Measurements from ENCODE around the gene CCDC194. TPM values are rescaled to one million over a fixed set of nuclear protein-coding genes. Genes with fewer than 3 reads are reported as not detected.

CCDC194 gene
- total RNA-seq, 1 experiment from 2014 or later: not detected

GRCh38 chr19:17414097-17414496 lies 20.1 kb upstream of the CCDC194 start:
- Histone ChIP-seq H3K27me3 (replicated peaks; ENCODE audit: insufficient read depth, low read depth, low read length, poor library complexity) (no peaks in the 10 kb centered on the region), H3K36me3 (ENCODE audit: insufficient read depth, low read length, poor library complexity, severe bottlenecking) (no peaks in the 10 kb centered on the region), H3K9me3 (ENCODE audit: low read depth, low read length, poor library complexity, severe bottlenecking) (no peaks in the 10 kb centered on the region), H3K27ac (ENCODE audit: low read depth, low read length, poor library complexity, severe bottlenecking) (no peak overlapping the region), H3K4me1 (ENCODE audit: insufficient read depth, low read length, poor library complexity, severe bottlenecking) (no peaks in the 10 kb centered on the region), H3K4me3 (ENCODE audit: low read depth, low read length, poor library complexity, severe bottlenecking) (no peak overlapping the region)
- POLR2A ChIA-PET (ENCODE audit: low non-redundant PET): no interaction called here
- CTCF ChIA-PET: no interaction called here
- DNase-seq (ENCODE audit: low spot score): no peak
- intact Hi-C loops (cut with micrococcal nuclease; ENCODE audit: unreplicated experiment): no loop called here
- no TSS peak for BruUV-seq (replicated peaks)
- TF ChIP-seq EZH2 (IDR thresholded peaks at IDR 0.05; ENCODE audit: borderline replicate concordance, low read depth, low read length, poor library complexity, severe bottlenecking): no peak

- no TSS peak for BruUV-seq (replicated peaks)
- POLR2A ChIA-PET (ENCODE audit: low non-redundant PET): interaction anchor here (0.6 kb wide), 1 partner anchor 754 kb away, joined by 4 read pairs; no protein-coding TSS in a partner anchor
- Histone ChIP-seq H3K36me3 (ENCODE audit: insufficient read depth, low read length, poor library complexity, severe bottlenecking) (no peaks in the 10 kb centered on the region), H3K9me3 (ENCODE audit: low read depth, low read length, poor library complexity, severe bottlenecking) (no peaks in the 10 kb centered on the region), H3K27me3 (replicated peaks; ENCODE audit: insufficient read depth, low read depth, low read length, poor library complexity) (no peaks in the 10 kb centered on the region), H3K4me1 (ENCODE audit: insufficient read depth, low read length, poor library complexity, severe bottlenecking) (no peaks in the 10 kb centered on the region), H3K4me3 (ENCODE audit: low read depth, low read length, poor library complexity, severe bottlenecking) (no peak overlapping the region), H3K27ac (ENCODE audit: low read depth, low read length, poor library complexity, severe bottlenecking) (no peak overlapping the region)
- intact Hi-C loops (cut with micrococcal nuclease; ENCODE audit: unreplicated experiment): no loop called here
- TF ChIP-seq EZH2 (IDR thresholded peaks at IDR 0.05; ENCODE audit: borderline replicate concordance, low read depth, low read length, poor library complexity, severe bottlenecking): no peak
- no peak for TF ChIP-seq CTCF (conservative IDR thresholded peaks at IDR 0.05; ENCODE audit: low read depth, low read length)
- no peak for DNase-seq (ENCODE audit: low spot score)
- CTCF ChIA-PET: no interaction called here
Observed at GRCh38 chr19:17411801-17412200, 17.8 kb upstream of the CCDC194 start.

GRCh38 chr19:17409990-17410389 lies 16.0 kb upstream of the CCDC194 start:
- TF ChIP-seq CTCF (conservative IDR thresholded peaks at IDR 0.05; ENCODE audit: low read depth, low read length) (no peak), EZH2 (IDR thresholded peaks at IDR 0.05; ENCODE audit: borderline replicate concordance, low read depth, low read length, poor library complexity, severe bottlenecking) (no peak)
- no peaks in the 10 kb centered on the region for H3K36me3 ChIP-seq (ENCODE audit: insufficient read depth, low read length, poor library complexity, severe bottlenecking)
- POLR2A ChIA-PET (ENCODE audit: low non-redundant PET): no interaction called here

GRCh38 chr19:17406887-17407196 lies 12.8 kb upstream of the CCDC194 start:
- intact Hi-C loops (cut with micrococcal nuclease; ENCODE audit: unreplicated experiment): no loop called here
- Histone ChIP-seq H3K4me3 (ENCODE audit: low read depth, low read length, poor library complexity, severe bottlenecking) (no peak overlapping the region), H3K36me3 (ENCODE audit: insufficient read depth, low read length, poor library complexity, severe bottlenecking) (no peaks in the 10 kb centered on the region), H3K9me3 (ENCODE audit: low read depth, low read length, poor library complexity, severe bottlenecking) (no peaks in the 10 kb centered on the region), H3K27ac (ENCODE audit: low read depth, low read length, poor library complexity, severe bottlenecking) (no peak overlapping the region), H3K27me3 (replicated peaks; ENCODE audit: insufficient read depth, low read depth, low read length, poor library complexity) (no peaks in the 10 kb centered on the region), H3K4me1 (ENCODE audit: insufficient read depth, low read length, poor library complexity, severe bottlenecking) (peaks cover 13% of the 10 kb centered on the region)
- CTCF ChIA-PET: no interaction called here
- DNase-seq (ENCODE audit: low spot score): no peak
- POLR2A ChIA-PET (ENCODE audit: low non-redundant PET): no interaction called here
- BruUV-seq (replicated peaks): no TSS peak
- no peak for TF ChIP-seq CTCF (conservative IDR thresholded peaks at IDR 0.05; ENCODE audit: low read depth, low read length)
- TF ChIP-seq EZH2 (IDR thresholded peaks at IDR 0.05; ENCODE audit: borderline replicate concordance, low read depth, low read length, poor library complexity, severe bottlenecking): no peak

More at GRCh38 chr19:17409990-17410389, 16.0 kb upstream of the CCDC194 start:
- peaks cover 9% of the 10 kb centered on the region for H3K4me1 ChIP-seq (ENCODE audit: insufficient read depth, low read length, poor library complexity, severe bottlenecking)
- intact Hi-C loops (cut with micrococcal nuclease; ENCODE audit: unreplicated experiment): no loop called here
- H3K9me3 ChIP-seq (ENCODE audit: low read depth, low read length, poor library complexity, severe bottlenecking): no peaks in the 10 kb centered on the region
- DNase-seq (ENCODE audit: low spot score): no peak
- H3K27ac ChIP-seq (ENCODE audit: low read depth, low read length, poor library complexity, severe bottlenecking): no peak overlapping the region
- H3K4me3 ChIP-seq (ENCODE audit: low read depth, low read length, poor library complexity, severe bottlenecking): no peak overlapping the region
- CTCF ChIA-PET: no interaction called here
- no TSS peak for BruUV-seq (replicated peaks)
- no peaks in the 10 kb centered on the region for H3K27me3 ChIP-seq (replicated peaks; ENCODE audit: insufficient read depth, low read depth, low read length, poor library complexity)
